Endothelial cell of umbilical vein (primary cell): Measurements from ENCODE around the gene ADAMTS6. TPM values are rescaled to one million over a fixed set of nuclear protein-coding genes. Genes with fewer than 3 reads are reported as not detected.

Experiments used
- BruUV-seq: library from RNA; stranded (reverse); fragments of 400-500 nt; replicated peaks from 2 replicates; lab custom pipeline; 2021; lab: Mats Ljungman, UMichigan
- CTCF ChIA-PET: fragments of 300-600, 350-600 bp; sonication (Branson Sonifier 250); formaldehyde crosslinking; loops from one replicate; lab custom pipeline; 2021; ENCODE audit warnings: antibody characterized with exemption, inconsistent platforms; lab: Charles Lee
- POLR2A ChIA-PET: fragments of 300-600, 350-600 bp; sonication (Branson Sonifier 250); formaldehyde crosslinking; loops from one replicate; lab custom pipeline; 2021; ENCODE audit warnings: antibody characterized with exemption, inconsistent platforms; lab: Charles Lee
- DNase-seq: peaks from one replicate; pipeline ENCODE4 v3.0.0-alpha.2; 2011; ENCODE audit warnings: low read depth, low spot score
- FAIRE-seq: peaks from 2 replicates; lab custom pipeline; 2011; peaks lifted over from hg19 to GRCh38; lab: Jason Lieb, UNC
- H2AFZ ChIP-seq: 2 replicates; pipeline ENCODE4 v1.6.0; 2012; ENCODE audit warnings: low read depth, low read length, control low read depth, inconsistent platforms
- H3K27ac ChIP-seq: 2 replicates; pipeline ENCODE4 v1.5.1; 2011; ENCODE audit warnings: low read depth, mild to moderate bottlenecking, control low read depth, low read length, moderate library complexity; ENCODE audit not compliant: insufficient read depth
- H3K27me3 ChIP-seq, 2 experiments: 2 replicates each; pipeline versions ENCODE4 v1.6.0 to v1.6.1; 2011; ENCODE audit warnings: low read length in 2 of 2, mixed read lengths in 1 of 2; ENCODE audit not compliant: control insufficient read depth in 2 of 2, insufficient read depth in 2 of 2
- H3K36me3 ChIP-seq, 2 experiments: 2 replicates in 1 of 2; 3 replicates in 1 of 2; pipeline ENCODE4 v1.5.1; 2011; ENCODE audit warnings: low read length in 2 of 2, mild to moderate bottlenecking in 1 of 2, moderate library complexity in 1 of 2; ENCODE audit not compliant: control insufficient read depth in 2 of 2, insufficient read depth in 2 of 2; ENCODE audit errors: extremely low read depth in 1 of 2
- H3K4me1 ChIP-seq: 3 replicates; pipeline ENCODE4 v1.5.1; 2011; ENCODE audit warnings: mild to moderate bottlenecking, low read length; ENCODE audit not compliant: control insufficient read depth, insufficient read depth; ENCODE audit errors: extremely low read depth
- H3K4me2 ChIP-seq: 2 replicates; pipeline ENCODE4 v1.6.1; 2011; ENCODE audit warnings: low read length, control low read depth, mixed read lengths; ENCODE audit not compliant: insufficient read depth
- H3K4me3 ChIP-seq, 3 experiments: fragments of 200-600 bp in 1 of 3; sonication (generic), shearing (Covaris generic) in 1 of 3; replicated peaks in 1 of 3; 2 replicates each; pipeline ENCODE4 v1.5.1; 2011 to 2016; ENCODE audit warnings: control low read depth in 3 of 3, low read length in 3 of 3, mild to moderate bottlenecking in 2 of 3, inconsistent platforms in 1 of 3, low read depth in 1 of 3, moderate library complexity in 1 of 3; ENCODE audit not compliant: insufficient read depth in 1 of 3
- H3K79me2 ChIP-seq: 2 replicates; pipeline ENCODE4 v1.6.0; 2012; ENCODE audit warnings: low read length, inconsistent platforms; ENCODE audit not compliant: control insufficient read depth, insufficient read depth
- H3K9ac ChIP-seq: replicated peaks from 2 replicates; pipeline ENCODE3; 2011; ENCODE audit warnings: low read length, control low read depth; ENCODE audit not compliant: insufficient read depth; ENCODE audit errors: extremely low read depth
- H3K9me1 ChIP-seq: replicated peaks from 3 replicates; pipeline ENCODE4 v1.6.0; 2011; ENCODE audit warnings: mild to moderate bottlenecking, low read length; ENCODE audit not compliant: control insufficient read depth, insufficient read depth; ENCODE audit errors: extremely low read depth
- H3K9me3 ChIP-seq: replicated peaks from 2 replicates; pipeline ENCODE4 v1.5.1; 2012; ENCODE audit warnings: low read length, inconsistent platforms; ENCODE audit not compliant: control insufficient read depth, insufficient read depth
- H4K20me1 ChIP-seq: replicated peaks from 2 replicates; pipeline ENCODE3; 2011; ENCODE audit warnings: mild to moderate bottlenecking, low read length; ENCODE audit not compliant: control insufficient read depth, insufficient read depth; ENCODE audit errors: extremely low read depth
- CTCF ChIP-seq, 2 donors: IDR thresholded peaks; 1 replicate in 1 of 2; 2 replicates in 1 of 2; pipeline ENCODE4 v1.5.1; 2011; ENCODE audit warnings: low read length in 2 of 2, mild to moderate bottlenecking in 2 of 2, moderate library complexity in 2 of 2, control low read depth in 1 of 2, inconsistent platforms in 1 of 2, low read depth in 1 of 2; ENCODE audit not compliant: insufficient read depth in 1 of 2; ENCODE audit errors: extremely low read depth in 1 of 2
- EZH2 ChIP-seq: IDR thresholded peaks from 2 replicates; pipeline ENCODE4 v1.6.1; 2012; ENCODE audit warnings: borderline replicate concordance, low read depth, mild to moderate bottlenecking, moderate library complexity, low read length, inconsistent platforms; ENCODE audit not compliant: severe bottlenecking
- FOS ChIP-seq: IDR thresholded peaks from 2 replicates; pipeline ENCODE4 v1.6.1; 2011; ENCODE audit warnings: mild to moderate bottlenecking, low read length, moderate library complexity, borderline replicate concordance; ENCODE audit not compliant: insufficient read depth
- GATA2 ChIP-seq: IDR thresholded peaks from 2 replicates; pipeline ENCODE4 v1.7.0; 2011; ENCODE audit warnings: low read depth, mild to moderate bottlenecking, moderate library complexity, mixed read lengths, low read length; ENCODE audit not compliant: insufficient read length, insufficient read depth
- JUN ChIP-seq: IDR thresholded peaks from 2 replicates; pipeline ENCODE4 v1.6.1; 2011; ENCODE audit warnings: borderline replicate concordance, low read depth; ENCODE audit not compliant: insufficient read length, insufficient read depth
- MAX ChIP-seq: IDR thresholded peaks from 2 replicates; pipeline ENCODE4 v1.6.1; 2011; ENCODE audit not compliant: insufficient read depth, insufficient read length
- MYC ChIP-seq: IDR thresholded peaks from one replicate; pipeline ENCODE4 v1.6.1; 2011; ENCODE audit warnings: mild to moderate bottlenecking, low read depth, low read length
- POLR2A ChIP-seq: IDR thresholded peaks from 2 replicates; pipeline ENCODE4 v1.6.1; 2012; ENCODE audit warnings: low read depth, mild to moderate bottlenecking, control low read depth, low read length
- POLR2AphosphoS5 ChIP-seq: IDR thresholded peaks from 2 replicates; pipeline ENCODE4 v1.6.1; 2012; ENCODE audit warnings: low read depth, mild to moderate bottlenecking, control low read depth, low read length, moderate library complexity; ENCODE audit not compliant: insufficient read depth
- dilution Hi-C: fragments of 300-500 bp; cut with MboI; formaldehyde crosslinking; loops from one replicate; pipeline ENCODE4 v1.15.0; 2019; ENCODE audit warnings: low sequenced_read_pairs; ENCODE audit not compliant: extremely low pct_ligation_motif_present
- intact Hi-C: fragments of 100-400 bp; cut with micrococcal nuclease; formaldehyde crosslinking; loops from one replicate; pipeline ENCODE4 v1.10.0; 2022
- polyA plus RNA-seq, 4 experiments: library from polyadenylated mRNA; depleted of rRNA in 3 of 4; stranded (reverse) in 3 of 4; unstranded in 1 of 4; fragments of >200 nt; gene quantifications; 2 replicates each; pipeline versions ENCODE4 v1.2.1 to v1.2.3, GENCODE V29; 2011 to 2012; ENCODE audit warnings: missing spikeins in 1 of 4
- total RNA-seq: library from RNA; stranded (reverse); gene quantifications from 2 replicates; pipeline ENCODE4 v1.2.3, GENCODE V29; 2021

ADAMTS6 gene
- total and polyA plus RNA-seq, 2 donors (not counting 3 experiments of a cell fraction or from before 2014, with no cell fraction given), result 20.4 to 43.4 TPM

GRCh38 chr5:65150599-65151304 lies 331.0 kb downstream of the ADAMTS6 start:
- Histone ChIP-seq H3K4me1 (no peaks in the 10 kb centered on the region), H3K36me3 (peaks cover 0 to 5% of the 10 kb centered on the region in 2 experiments), H2AFZ (no peak overlapping the region), H3K9me3 (no peaks in the 10 kb centered on the region), H3K79me2 (no peaks in the 10 kb centered on the region), H3K4me2 (no peak overlapping the region), H3K9me1 (no peaks in the 10 kb centered on the region), H3K4me3 (no peak overlapping the region), H4K20me1 (no peaks in the 10 kb centered on the region), H3K27ac (no peak overlapping the region), H3K27me3 (no peaks in the 10 kb centered on the region), H3K9ac (no peak overlapping the region)
- POLR2A ChIA-PET, result no interaction called here
- TF ChIP-seq JUN (no peak), POLR2A (no peak), MYC (no peak), CTCF (IDR thresholded peaks at IDR 0.05; ENCODE audit: extremely low read depth in 1 of 2, insufficient read depth in 1 of 2, low read depth in 1 of 2, low read length in 2 of 2) (no peak), POLR2AphosphoS5 (no peak), EZH2 (no peak), GATA2 (no peak), MAX (no peak), FOS (no peak)
- FAIRE-seq (no peak), DNase-seq (no peak)
- intact Hi-C loops, result no loop called here
- CTCF ChIA-PET, result no interaction called here
- dilution Hi-C loops, result no loop called here
- no TSS peak for BruUV-seq
